HG02884 (cell line): ENCODE measurements around the gene ABHD16A.

Experiments
- ATAC-seq: cut with Tn5 transposase; IDR thresholded peaks from one replicate; pipeline ENCODE4 v1.9.1; 2021; ENCODE audit warnings: mild to moderate bottlenecking, moderate library complexity; ENCODE audit not compliant: unreplicated experiment

The ABHD16A gene

DNA sequence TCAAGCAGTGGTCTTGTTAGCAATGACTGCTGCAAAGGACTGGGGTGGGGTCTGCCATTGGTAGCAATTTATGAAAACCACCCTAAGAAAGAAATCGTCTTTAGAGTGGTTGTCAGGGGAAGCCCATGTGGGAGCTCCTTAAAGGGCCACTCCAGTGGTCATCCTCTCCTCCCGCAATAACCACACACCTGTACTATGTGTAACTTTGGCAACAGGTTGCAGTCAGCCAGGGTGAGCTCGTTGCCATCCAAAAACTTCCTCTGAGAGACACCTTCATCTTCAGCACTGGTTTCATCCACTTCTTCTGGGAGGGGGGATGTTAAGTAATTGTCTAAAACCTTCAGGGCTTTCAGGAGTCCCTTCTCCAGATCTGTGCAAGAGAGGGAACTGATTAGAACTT lies 28.9 kb upstream of the ABHD16A start:
- ATAC-seq, result no peak

DNA sequence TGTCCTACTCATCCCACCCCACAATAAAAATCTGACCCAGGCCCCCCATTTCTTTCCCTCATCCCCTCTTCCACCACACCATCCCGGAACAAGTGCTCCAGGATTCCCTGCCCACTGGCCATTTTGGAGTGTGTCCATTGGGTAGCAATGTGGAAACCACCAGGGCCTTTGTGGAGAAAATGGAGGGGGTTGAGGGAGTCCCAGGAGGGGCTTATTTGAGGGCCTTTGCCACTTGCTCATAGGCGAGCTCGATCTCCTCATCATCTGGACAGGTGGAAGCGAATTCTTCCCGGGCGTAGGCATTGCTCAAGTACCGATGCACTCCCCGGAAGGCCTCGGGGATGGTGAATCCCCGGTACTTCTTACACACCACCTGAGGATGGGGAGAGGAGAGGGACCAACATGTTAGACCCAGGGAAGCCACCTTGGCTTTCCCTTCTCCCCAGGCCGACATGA lies 27.5 kb upstream of the ABHD16A start:
- no peak for ATAC-seq

DNA sequence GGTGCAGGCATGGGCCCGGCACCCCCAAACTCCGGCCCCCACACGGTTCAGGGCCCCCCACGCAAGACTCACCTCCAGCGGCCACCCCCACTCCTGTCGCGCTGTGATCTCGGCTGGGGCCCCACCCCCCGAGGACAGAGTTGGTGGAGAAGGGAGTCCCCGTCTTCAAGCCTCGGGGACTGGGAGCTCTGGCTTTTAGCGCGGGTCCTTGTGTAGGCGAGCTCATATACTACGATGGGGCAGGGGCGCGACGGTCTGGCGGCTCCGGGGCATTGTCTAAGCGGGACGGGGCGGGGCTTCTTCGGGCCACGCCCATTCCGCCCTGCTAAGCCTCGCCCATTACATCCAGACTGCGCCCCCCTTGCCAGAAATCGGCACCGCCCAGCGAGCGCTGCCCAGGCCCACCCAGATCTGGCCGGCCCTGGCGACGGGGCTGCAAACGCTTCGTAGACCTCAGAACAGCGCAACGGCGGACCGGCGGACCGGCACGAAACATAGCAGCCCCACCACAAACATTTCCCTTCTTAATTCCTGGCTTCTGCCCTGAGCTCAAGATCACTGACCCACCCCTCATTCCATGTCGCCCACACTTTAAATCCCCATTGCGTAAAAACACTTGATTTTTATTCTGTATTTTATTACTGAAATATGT lies 27.0 kb upstream of the ABHD16A start:
- no peak for ATAC-seq

DNA sequence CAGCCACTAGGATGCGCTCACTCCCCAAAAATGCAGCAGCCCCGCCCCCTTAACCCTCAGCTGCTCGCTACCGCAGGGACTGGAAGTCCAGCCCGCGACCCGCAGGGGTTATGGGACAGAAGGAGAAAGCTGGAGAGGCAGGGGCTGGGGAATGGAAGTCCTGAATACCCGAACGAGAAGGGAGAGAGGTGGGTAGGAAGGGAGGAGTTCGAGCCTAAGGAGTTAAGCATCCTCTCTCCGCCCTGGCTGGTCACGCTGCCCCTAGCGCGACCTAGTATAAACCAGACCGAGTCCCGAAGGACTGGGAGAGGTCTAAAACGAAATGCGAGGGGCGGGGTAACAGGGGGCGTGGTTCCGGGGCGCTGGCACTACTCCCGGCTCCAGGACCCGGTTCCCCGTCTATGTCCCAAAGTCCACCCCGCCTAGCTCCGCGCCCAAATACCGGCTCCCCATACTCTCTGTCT lies 26.4 kb upstream of the ABHD16A start:
- ATAC-seq, result no peak

DNA sequence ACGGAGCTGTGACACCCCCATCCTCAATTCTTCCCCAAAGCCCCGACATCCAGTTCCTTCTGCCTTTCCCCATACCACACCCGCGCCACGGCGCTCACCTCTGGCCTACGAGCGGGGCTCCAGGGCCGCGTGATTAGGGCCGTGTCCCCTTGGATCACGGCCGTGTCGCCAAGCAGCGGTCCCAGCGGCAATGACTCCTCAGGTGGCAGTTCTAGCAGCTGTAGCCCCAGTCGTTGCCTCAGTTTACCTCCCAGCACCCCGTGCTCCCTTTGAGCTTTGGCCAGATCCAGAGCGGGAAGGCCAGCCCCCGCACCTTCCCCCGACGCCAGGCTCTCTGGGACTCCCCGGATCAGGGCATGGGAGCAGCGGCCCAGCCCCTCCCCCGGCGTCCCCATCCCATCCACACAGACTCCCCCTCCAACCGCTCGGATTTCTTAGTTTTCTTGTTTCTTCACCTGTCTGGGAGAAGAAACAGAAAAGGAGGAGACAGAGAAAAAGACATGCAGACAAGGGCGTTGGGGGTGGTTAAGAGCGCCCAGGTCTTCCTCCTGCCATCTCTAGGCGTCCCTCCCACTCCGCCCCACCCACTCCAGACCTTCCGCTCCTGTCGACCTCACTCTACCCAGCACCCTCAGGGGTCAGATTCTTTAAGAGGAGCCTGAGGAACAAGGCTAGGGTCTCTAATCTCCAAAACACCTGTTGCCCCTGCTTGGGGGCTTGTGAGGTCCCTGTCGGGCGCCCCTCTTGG lies 25.8 kb upstream of the ABHD16A start, which contains the start of gene DDAH2:
Gene DDAH2 (minus strand): TSS at position 533 of the 748 bp plus-strand sequence. CDS start 138 bp downstream, at position 395.
- no peak for ATAC-seq

DNA sequence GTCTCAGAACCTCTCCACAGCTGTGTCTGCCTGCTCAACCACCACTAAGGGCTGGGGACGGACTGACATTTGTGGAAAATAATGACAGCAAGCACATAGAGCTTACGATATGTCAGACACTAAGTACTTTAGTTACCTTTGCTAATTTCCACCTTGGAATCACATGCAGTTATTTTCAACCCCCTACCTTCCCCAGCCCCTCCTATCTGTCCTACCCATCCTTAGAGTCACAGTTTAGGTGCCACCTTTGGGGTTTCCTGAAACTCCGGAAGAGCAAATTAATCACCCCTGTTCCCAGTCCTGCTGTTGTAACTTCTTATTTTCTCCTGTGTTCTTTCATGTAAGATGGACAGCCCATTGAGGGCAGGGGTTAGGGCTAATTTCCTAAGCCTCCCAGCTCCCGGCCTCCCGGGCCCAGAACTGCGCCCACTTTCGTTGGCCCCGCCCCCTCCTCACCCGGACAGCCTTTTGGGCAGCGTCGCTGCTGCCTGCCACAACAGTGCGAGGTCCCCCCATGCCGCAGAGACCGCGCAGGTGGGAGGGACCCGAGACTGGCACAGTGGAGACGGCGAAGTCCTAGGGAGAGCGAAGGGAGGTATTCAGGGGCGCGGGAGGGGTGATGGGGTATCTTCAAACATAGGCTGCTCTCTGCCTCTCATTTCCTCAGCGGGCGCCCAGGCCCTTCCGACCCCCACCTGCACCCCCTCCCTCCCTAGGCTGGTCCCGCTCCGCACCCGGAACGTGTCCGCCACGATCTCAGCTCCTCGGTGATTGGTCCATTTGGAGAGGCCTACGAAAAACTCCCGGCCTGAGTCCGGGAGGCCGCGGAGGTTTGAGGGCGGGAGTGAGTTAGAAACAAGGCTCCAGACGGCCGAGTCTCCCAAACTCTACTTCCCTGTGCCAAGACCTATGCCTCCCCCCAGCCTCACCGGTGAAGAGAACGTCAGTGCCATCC lies 24.9 kb upstream of the ABHD16A start:
- no peak for ATAC-seq

DNA sequence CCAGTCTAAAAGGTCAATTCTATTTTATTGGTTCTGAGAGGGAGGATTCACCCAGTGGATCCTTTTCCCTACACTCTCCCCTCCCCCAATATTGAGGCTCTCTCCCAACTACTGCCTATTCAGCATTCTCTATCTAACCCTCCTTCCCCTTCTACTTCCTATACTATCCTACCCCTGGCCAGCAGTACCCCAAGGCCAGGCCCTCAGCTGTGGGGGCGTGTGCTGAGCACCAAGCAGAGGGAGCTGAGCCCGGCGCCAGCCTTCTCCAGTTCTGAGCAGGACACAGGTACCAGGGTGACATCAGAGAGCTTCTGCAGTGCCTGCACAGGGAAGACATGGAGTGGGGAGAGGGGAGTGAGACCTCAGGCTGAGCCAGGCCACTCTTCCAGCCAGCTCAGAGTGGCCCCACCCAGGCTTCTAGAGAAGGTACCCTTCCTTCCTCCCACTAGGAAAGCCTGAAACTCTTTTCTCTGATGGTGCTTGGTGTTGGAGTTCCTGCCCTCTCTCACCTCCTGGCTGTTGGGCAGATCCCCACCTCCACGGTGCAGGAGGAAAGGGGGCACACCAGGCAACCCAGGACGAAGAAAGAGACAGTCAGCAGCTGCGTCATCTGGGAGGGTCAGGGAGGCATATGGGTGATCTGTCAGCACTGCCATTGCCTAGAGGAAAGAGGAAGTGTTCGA lies 24.1 kb upstream of the ABHD16A start:
- ATAC-seq, result no peak

DNA sequence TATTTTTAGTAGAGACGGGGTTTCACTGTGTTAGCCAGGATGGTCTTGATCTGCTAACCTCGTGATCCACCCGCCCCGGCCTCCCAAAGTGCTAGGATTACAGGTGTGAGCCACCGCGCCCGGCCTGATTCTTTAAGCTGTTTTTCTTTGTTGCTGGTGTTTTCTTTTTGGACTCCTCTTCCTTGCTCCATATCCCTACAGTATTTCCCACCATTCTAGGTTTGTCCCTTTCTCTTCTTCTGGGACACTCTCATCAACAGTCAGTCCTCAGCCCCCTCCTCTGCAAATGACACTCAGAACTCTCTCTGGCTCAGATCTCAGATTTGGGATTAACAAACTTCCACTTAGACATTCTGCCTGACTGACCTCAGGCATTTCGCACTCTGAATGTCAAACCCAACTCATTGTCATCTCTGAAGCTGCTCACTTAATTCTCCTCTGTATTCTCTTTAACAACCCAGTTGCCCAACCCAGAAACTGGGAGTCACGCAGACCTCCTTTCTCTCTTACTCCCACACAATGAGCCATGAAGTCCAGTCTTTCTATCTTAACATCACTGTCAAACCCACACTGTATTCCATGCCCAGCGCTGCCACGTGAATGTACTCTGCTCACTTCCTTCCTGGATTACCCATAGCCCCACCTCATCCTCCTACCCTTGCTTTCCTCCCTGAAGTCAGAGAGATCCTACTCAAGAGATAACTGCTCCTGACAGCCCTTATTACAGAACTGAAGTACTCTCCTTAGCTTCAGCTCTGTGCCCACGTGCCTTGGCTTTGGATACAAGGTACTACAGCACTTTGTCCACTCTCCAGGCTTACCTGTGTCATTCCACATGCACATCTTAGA lies 22.6 kb upstream of the ABHD16A start:
- no peak for ATAC-seq

DNA sequence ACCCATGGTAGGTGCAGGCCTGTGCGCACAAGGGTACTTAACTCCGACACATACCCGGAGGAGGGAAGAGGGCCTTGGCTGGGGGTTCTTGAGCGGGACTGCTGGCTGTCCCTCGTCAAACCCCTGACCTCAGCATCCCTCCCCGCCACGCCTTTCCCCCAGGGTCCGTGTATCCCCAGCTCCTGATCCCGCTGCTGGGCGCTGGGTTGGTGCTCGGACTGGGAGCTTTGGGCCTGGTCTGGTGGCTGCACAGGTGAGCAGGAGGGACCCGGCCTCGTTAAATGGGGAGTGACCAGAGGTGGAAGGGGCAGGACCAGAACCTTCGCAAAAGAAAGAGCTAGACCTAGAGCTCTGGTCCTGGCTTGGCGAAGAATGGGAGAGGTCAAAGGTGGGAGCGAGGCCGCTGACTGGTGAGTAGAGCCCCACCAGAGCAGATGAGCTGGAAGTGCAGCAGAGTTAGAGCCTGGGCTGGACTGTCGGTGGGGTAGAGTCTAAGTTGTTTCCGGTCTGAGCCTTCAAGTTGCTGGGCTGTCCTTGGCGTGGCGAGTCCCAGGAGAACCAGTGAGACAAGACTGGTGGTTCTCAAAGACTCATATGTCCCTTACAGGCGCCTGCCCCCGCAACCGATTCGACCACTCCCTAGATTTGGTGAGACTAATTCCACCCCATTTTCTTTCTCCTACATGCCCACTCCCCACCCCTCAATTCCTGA lies 21.0 kb upstream of the ABHD16A start:
- ATAC-seq, result no peak

DNA sequence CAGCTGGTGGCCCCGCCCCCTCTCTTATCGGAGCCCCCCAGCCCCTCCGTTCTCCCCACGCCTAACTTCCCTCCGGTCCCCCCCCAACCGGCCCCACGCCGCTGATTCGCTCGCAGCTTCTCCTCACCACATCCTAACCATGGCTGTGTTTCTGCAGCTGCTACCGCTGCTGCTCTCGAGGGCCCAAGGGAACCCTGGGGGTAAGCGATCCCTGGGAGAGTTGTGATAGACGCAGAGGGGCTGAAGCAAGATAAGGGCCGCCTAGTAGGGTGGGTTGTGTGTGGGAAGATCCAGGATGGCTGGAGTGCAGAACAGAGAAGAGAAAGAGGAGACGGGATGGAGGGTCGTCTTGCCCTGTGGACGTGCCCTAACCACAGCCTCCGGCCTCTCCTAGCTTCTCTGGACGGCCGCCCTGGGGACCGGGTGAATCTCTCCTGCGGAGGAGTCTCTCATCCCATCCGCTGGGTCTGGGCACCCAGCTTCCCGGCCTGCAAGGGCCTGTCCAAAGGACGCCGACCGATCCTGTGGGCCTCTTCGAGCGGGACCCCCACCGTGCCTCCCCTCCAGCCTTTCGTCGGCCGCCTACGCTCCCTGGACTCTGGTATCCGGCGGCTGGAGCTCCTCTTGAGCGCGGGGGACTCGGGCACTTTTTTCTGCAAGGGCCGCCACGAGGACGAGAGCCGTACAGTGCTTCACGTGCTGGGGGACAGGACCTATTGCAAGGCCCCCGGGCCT lies 20.3 kb upstream of the ABHD16A start, which contains the start of gene MPIG6B:
Gene MPIG6B (plus strand): TSS at position 129 of the 735 bp plus-strand sequence. CDS start 11 bp downstream, at position 140.
- no peak for ATAC-seq

DNA sequence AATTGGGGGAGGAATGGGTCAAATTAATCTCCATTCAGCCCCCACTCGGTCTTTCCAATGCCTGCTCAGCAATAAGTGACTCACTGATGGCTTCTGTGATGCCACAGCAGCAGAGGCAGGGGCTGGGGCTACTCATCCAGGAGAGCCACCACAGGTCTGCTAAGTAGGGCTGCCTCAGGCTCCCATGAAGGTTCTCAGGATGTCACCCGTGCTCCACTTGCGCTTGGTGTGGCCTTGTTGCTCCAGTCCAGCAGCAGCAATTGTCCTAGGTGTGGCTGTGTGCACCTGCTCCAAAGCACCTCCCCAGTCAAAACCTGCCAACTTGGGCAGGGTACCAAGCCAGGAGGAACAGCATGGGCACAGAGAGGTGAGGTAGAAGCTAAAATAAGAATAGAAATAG lies 19.0 kb upstream of the ABHD16A start:
- ATAC-seq, result no peak

DNA sequence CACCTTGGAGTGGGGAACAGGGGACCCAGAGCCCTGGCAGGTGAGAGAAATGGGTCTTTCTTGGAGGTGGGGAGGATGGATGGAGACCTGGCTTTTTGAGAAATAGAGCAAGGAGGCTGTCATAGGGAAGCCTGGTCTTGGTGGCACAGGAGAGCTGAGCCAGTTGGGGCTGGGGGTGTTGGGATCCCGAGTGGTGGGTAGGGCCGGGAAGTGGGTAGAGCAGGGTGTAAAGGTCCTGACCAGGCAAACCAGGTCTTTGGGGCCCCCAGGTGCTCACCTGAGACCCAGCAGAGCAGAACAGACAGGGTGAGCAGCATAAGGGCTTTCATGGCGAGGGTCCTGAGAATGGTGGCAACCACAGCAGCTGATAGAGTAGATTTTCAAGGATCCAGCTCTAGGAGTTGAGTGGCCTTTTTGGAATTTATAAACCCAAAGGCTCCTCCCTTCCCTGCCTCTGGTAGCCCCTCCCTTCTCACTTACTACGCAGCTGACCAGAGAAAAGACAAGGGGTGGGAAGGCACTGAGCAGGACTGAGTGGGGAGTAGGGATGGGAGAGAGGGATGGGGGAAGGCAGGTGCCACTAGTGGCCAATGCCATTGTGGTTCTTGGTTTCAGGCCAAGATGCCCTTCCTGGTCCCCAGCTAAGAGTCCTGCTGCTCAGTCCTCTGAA lies 18.4 kb upstream of the ABHD16A start, which contains the start of gene LY6G6C:
Gene LY6G6C (minus strand): TSS at position 396 of the 670 bp plus-strand sequence. CDS start 67 bp downstream, at position 329.
- ATAC-seq, result no peak

DNA sequence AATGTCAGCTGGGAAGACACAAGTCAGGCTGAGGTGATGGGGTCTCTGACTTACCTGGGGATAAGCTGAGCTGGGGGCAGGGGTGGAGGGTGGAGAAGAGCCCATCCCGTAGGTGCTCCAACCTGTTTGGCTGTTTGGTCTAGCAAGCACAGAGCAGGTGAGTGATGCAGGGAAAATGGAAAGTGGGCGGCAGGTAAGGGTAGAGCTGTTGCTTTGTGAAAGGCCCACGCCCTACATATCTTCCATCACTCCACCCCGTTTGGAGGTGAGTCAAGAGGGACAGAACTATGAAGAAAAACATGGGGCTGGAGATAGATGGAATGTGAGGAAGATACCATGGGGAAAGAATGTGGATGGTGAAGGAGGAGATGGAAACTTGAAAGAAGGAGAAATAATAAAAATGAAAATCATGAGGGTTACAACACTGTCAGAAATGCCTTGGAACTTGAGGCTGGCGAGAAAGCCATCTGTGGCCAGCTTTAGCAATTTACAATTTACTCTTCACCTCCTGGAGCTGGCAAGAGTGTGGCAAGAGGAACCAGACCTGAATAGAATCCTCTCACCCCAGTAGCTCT lies 17.2 kb upstream of the ABHD16A start:
- no peak for ATAC-seq

DNA sequence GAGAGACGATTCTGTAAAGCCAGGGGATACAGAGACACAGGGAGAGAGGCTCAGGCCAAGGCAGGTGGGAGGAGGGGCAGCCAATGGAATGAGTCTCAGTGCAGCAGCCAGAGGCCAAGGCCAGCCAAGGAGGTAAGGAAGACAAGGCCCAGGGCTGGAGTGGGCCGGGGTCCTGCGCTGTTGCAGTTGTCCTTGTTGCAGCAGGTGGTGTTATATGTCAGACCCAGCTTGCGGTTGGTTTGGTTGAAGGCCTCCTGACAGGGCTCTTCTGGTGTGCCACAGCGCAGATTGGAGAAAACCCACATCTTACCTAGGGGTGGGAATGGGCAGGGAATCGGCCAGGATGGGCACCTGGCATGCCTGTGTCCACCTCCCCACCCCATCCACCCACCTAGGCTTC lies 15.9 kb upstream of the ABHD16A start:
- ATAC-seq, result no peak

DNA sequence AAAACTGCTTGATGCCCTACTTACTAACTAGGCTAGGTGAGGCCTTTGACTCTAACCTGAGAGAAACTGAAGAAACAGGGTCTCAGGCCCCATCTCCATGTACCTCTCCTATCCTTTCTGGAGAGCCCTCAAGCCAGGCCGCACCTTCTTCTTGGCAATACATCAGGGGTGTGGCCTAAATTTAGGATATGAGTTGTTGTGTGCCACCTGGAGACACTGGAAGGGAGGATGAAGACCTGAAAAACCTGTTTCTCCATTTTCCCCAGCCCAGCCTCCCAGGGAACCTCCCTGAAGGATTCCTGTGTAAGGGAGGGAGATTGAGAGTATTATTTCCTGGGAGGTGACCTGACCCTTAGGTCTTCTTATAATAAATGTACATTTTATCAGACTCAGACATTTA lies 15.1 kb upstream of the ABHD16A start:
- ATAC-seq, result no peak

DNA sequence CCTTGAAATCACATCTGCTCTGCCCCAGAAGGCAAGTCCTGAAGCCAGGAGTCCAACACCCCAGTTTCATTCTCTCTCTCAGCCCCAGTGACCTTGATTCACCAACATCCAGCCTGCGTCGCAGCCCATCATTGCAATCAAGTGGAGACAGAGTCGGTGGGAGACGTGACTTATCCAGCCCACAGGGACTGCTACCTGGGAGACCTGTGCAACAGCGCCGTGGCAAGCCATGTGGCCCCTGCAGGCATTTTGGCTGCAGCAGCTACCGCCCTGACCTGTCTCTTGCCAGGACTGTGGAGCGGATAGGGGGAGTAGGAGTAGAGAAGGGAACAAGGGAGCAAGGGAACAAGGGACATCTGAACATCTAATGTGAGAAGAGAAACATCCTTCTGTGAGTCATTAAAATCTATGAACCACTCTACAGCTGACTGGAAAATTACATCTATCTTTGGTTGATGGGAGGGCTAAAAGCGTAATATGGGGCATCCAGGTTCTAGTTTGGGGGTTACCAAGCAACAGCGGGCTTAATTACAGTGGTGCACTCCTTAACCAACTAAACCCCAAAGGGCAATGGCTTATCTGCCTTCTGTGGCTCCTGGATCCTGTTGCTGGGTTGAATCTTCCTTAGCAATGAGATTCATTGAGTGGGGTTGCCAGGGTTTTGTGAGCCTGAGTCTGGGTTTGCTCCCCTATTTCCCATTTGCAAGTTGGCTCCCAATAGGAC lies 14.5 kb upstream of the ABHD16A start:
- ATAC-seq, result no peak
